Parietal lobe (tissue), 1 donor: ENCODE measurements around the gene INMT. TPM values are rescaled to one million over a fixed set of nuclear protein-coding genes. Genes with fewer than 3 reads are reported as not detected.

Source experiments
- total RNA-seq: library from RNA; depleted of rRNA; stranded (reverse); fragments of >200 nt; gene quantifications from one replicate; pipeline ENCODE4 v1.2.3, GENCODE V29; 2014

Gene INMT
- not detected for total RNA-seq

DNA sequence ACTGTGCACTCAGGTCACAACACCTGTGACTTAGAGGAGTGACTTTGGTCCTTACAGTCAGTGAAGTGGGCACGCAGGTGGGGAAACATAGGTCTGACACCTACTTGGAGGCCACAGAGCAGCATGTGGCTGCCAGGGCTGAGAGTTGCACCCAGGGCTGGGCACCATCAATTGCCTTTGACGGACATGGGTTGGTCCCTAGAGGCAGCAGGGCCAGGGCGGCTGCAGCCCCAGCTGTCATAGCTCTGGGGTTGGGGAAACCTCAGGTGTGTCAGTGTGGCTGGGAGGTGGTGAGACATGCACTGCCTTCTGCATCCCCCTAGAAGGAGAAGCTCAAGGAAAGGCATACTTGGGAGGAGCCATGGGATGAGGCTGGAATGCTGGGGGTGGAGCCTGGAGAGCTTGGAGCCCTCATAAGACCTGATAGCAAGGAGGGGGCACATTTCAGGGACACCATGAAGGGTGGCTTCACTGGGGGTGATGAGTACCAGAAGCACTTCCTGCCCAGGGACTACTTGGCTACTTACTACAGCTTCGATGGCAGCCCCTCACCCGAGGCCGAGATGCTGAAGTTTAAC, at the start of gene INMT:
Gene INMT, plus strand, starts transcription at position 440 of the 578 bp plus-strand sequence. Its CDS starts 16 bp downstream, at position 456.

DNA sequence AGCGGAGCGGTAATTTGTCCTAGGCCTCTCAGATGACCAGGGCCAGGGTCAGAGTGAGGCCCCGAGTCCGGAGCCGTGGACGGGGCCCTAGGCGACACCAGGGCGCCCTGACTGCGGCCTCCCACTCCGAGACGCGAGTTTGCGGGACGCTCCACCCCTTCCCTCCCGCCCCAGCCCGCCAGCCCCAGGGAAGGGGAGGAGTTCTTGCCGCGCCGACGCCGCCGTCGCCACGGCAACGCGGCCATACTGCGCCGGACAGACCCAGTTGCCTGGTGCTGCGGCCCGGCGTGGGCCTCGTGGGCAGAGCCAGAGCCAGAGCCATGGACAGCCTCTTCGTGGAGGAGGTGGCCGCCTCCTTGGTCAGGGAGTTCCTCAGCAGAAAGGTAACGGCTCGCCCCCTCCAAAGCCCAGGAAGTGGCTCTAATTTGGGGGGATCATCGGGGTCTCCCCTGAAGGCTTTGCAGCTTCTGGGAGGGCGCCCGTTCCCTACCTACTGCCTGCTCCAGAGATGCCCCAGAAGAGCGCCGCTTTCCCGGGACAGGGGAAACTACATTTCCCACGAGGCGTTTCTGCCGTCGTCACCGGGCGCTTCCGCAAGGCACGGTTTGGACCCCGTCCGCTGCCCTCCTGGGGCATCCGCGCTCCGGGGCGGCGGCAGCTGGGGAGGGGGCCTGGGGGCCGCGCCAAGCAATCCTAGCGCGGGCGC, 19.4 kb downstream of the INMT start, which contains the start of gene MINDY4:
Gene MINDY4, plus strand, starts transcription at position 244 of the 706 bp plus-strand sequence. Its CDS starts 77 bp downstream, at position 321.

Other genes with a start within 250 kb of the INMT start
- 13.5 TPM for gene GGCT, start 247.3 kb upstream of the INMT start, total RNA-seq
- gene GARS1, start 157.3 kb upstream of the INMT start, total RNA-seq: 83.3 TPM
- gene CRHR2, start 69.7 kb upstream of the INMT start, total RNA-seq: 2.8 TPM
- 7.8 TPM for gene MINDY4, start 19.3 kb downstream of the INMT start, total RNA-seq
- gene AQP1, start 159.7 kb downstream of the INMT start, total RNA-seq: 2.8 TPM
- not detected for gene GHRHR, start 211.8 kb downstream of the INMT start, total RNA-seq